ENCODE results near the gene VSIR. TPM values are rescaled to one million over a fixed set of nuclear protein-coding genes. Genes with fewer than 3 reads are reported as not detected.

The VSIR gene
- total RNA-seq, 1 experiment from 2014 or later = 18.5 TPM

DNA sequence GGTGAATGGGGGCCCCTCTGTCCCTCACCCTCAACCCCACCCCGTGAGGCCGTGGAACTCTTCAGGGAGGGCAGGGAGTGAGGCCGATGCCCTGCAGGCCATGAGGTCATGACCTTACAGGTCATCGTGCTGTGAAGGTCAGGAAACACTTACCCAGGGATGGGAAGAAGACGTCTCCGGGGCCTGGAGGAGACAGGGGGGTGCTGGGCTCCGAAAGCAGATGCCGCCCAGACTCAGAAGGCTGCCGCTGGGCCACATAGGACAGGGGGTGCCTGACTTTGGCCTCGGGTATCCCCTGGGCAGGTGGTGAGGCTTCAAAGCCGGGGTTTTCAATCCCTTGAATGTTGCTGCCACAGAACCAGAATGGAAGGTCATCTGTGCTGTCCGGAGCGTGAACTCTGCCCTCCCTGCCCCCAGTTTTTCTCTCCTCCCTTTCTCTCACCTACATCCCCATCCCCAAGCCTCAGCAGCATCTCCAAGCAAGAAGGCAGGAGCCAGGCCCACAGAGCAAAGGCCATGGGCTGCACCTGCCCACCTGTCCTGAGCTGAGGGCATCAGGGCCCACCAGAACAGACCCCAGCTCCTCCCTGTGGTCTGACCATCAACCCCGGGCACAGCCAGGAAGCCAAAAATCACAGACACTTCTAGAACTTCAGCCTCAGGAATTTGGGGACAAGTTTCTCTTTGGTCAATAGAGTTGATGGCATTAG lies 21.6 kb downstream of the VSIR start:
- no peaks in the 10 kb centered on the region for H3K9me3 ChIP-seq (ENCODE audit: control insufficient read depth in 1 of 2, insufficient read depth in 1 of 2, low read depth in 1 of 2, low read length in 2 of 2)
- no peaks in the 10 kb centered on the region for H3K9me2 ChIP-seq (ENCODE audit: insufficient read depth)
- no peak for ATAC-seq
- H3K79me2 ChIP-seq (ENCODE audit: insufficient read depth, low read length) = no peaks in the 10 kb centered on the region
- no peak overlapping the region for H3K4me2 ChIP-seq (ENCODE audit: low read length)
- no peak overlapping the region for H3K4me3 ChIP-seq (replicated peaks in 1 of 2; ENCODE audit: low read depth in 1 of 2, low read length in 2 of 2)
- no peaks in the 10 kb centered on the region for H3K27me3 ChIP-seq (ENCODE audit: insufficient read depth, low read length)
- H3K9ac ChIP-seq (ENCODE audit: low read length) = no peak overlapping the region
- no peak for TF ChIP-seq CBX3 (IDR thresholded peaks at IDR 0.05; ENCODE audit: low read depth)
- no peak for TF ChIP-seq TCF7L2 (IDR thresholded peaks at IDR 0.05; ENCODE audit: borderline replicate concordance, extremely low read depth, insufficient read depth, insufficient read length)
- no peak for TF ChIP-seq SRF (IDR thresholded peaks at IDR 0.05; ENCODE audit: low read depth)
- no peak for TF ChIP-seq SP1 (IDR thresholded peaks at IDR 0.05; ENCODE audit: low read depth)
- no peak for TF ChIP-seq EZH2 (IDR thresholded peaks at IDR 0.05)
- no peak for DNase-seq (ENCODE audit: low read depth, low spot score)
- H3K27ac ChIP-seq (ENCODE audit: low read depth, low read length) = no peak overlapping the region
- BruUV-seq (replicated peaks) = no TSS peak
- CTCF ChIA-PET = no interaction called here
- POLR2A ChIA-PET = no interaction called here
- peaks cover under 1 to 3% of the 10 kb centered on the region in 2 experiments; a peak in 2 of 4 replicates for H3K4me1 ChIP-seq (ENCODE audit: control insufficient read depth in 1 of 2, insufficient read depth in 2 of 2, low read length in 2 of 2)
- intact Hi-C loops (cut with micrococcal nuclease) = no loop called here
- RAD21 ChIA-PET (ENCODE audit: low non-redundant PET in 1 of 2, low total read pairs in 2 of 2, uncharacterized antibody in 2 of 2, unreplicated experiment in 2 of 2) = no interaction called here
- no peak overlapping the region for H2AFZ ChIP-seq (ENCODE audit: low read depth, low read length, poor library complexity, severe bottlenecking)
- no peaks in the 10 kb centered on the region for H3K36me3 ChIP-seq (ENCODE audit: control insufficient read depth in 1 of 2, insufficient read depth in 2 of 2, low read length in 2 of 2)
- no peaks in the 10 kb centered on the region for H4K20me1 ChIP-seq (ENCODE audit: insufficient read depth)

DNA sequence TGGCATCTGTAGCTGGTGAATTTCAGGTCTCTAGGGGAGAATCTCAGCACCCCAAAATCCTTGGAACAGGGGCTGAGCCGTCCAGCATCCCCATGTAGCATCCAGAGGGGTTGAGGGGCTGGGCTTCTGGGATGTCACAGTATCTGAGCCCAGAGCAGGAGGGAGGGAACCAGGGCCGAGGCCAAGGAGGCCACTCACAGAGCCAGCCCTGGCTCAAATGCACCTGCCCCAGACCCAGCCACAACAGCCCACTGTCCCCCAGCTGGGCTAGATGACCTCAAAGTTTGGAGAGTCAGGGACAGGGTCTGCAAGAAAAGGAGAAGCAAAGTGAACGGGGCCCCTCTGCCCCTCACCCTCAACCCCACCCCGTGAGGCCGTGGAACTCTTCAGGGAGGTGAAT lies 22.3 kb downstream of the VSIR start:
- H3K79me2 ChIP-seq (ENCODE audit: insufficient read depth, low read length) = no peaks in the 10 kb centered on the region

More for the DNA sequence above, 22.3 kb downstream of the VSIR start:
- intact Hi-C loops (cut with micrococcal nuclease) = no loop called here
- Histone ChIP-seq H3K36me3 (ENCODE audit: control insufficient read depth in 1 of 2, insufficient read depth in 2 of 2, low read length in 2 of 2) (no peaks in the 10 kb centered on the region), H3K4me3 (replicated peaks in 1 of 2; ENCODE audit: low read depth in 1 of 2, low read length in 2 of 2) (no peak overlapping the region), H3K9me3 (ENCODE audit: control insufficient read depth in 1 of 2, insufficient read depth in 1 of 2, low read depth in 1 of 2, low read length in 2 of 2) (no peaks in the 10 kb centered on the region), H3K27ac (ENCODE audit: low read depth, low read length) (no peak overlapping the region), H3K4me2 (ENCODE audit: low read length) (no peak overlapping the region), H3K9ac (ENCODE audit: low read length) (no peak overlapping the region), H2AFZ (ENCODE audit: low read depth, low read length, poor library complexity, severe bottlenecking) (no peak overlapping the region), H4K20me1 (ENCODE audit: insufficient read depth) (no peaks in the 10 kb centered on the region), H3K9me2 (ENCODE audit: insufficient read depth) (no peaks in the 10 kb centered on the region), H3K27me3 (ENCODE audit: insufficient read depth, low read length) (no peaks in the 10 kb centered on the region), H3K4me1 (ENCODE audit: control insufficient read depth in 1 of 2, insufficient read depth in 2 of 2, low read length in 2 of 2) (peaks cover 5% of the 10 kb centered on the region in 2 experiments; a peak in 2 of 4 replicates)
- no peak for ATAC-seq
- no peak for DNase-seq (ENCODE audit: low read depth, low spot score)
- TF ChIP-seq TCF7L2 (IDR thresholded peaks at IDR 0.05; ENCODE audit: borderline replicate concordance, extremely low read depth, insufficient read depth, insufficient read length) = no peak
- TF ChIP-seq, protein P1, sequence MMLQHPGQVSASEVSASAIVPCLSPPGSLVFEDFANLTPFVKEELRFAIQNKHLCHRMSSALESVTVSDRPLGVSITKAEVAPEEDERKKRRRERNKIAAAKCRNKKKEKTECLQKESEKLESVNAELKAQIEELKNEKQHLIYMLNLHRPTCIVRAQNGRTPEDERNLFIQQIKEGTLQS (IDR thresholded peaks at IDR 0.05) = no peak
- TF ChIP-seq, protein P2, sequence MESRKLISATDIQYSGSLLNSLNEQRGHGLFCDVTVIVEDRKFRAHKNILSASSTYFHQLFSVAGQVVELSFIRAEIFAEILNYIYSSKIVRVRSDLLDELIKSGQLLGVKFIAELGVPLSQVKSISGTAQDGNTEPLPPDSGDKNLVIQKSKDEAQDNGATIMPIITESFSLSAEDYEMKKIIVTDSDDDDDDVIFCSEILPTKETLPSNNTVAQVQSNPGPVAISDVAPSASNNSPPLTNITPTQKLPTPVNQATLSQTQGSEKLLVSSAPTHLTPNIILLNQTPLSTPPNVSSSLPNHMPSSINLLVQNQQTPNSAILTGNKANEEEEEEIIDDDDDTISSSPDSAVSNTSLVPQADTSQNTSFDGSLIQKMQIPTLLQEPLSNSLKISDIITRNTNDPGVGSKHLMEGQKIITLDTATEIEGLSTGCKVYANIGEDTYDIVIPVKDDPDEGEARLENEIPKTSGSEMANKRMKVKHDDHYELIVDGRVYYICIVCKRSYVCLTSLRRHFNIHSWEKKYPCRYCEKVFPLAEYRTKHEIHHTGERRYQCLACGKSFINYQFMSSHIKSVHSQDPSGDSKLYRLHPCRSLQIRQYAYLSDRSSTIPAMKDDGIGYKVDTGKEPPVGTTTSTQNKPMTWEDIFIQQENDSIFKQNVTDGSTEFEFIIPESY (IDR thresholded peaks at IDR 0.05; ENCODE audit: extremely low read depth, insufficient replicate concordance, low read length) = no peak
- ChIA-PET POLR2A (interaction anchor here (1.0 kb wide), 1 partner anchor 16 kb away, joined by 3 read pairs; no protein-coding TSS in a partner anchor), RAD21 (ENCODE audit: low non-redundant PET in 1 of 2, low total read pairs in 2 of 2, uncharacterized antibody in 2 of 2, unreplicated experiment in 2 of 2) (no interaction called here), CTCF (no interaction called here)
- BruUV-seq (replicated peaks) = no TSS peak

Data from HCT116 (cell line).